GM06990 (cell line): ENCODE data around the gene SOX15.

Source experiments
- DNase-seq: peaks from one replicate; pipeline ENCODE4 v3.0.0-alpha.2; 2011; ENCODE audit not compliant: insufficient read length; ENCODE audit errors: extremely low read depth
- H3K27me3 ChIP-seq: replicated peaks from 2 replicates; pipeline ENCODE4 v1.6.0; 2011; ENCODE audit warnings: low read length; ENCODE audit not compliant: control insufficient read depth, insufficient read depth
- H3K36me3 ChIP-seq: 2 replicates; pipeline ENCODE4 v1.5.1; 2011; ENCODE audit warnings: low read length; ENCODE audit not compliant: control insufficient read depth, insufficient read depth
- H3K4me3 ChIP-seq: replicated peaks from 2 replicates; pipeline ENCODE4 v1.5.1; 2011; ENCODE audit warnings: low read depth, mild to moderate bottlenecking, control low read depth, low read length
- TF ChIP-seq, protein P1 (sequence below): IDR thresholded peaks from 2 replicates; pipeline ENCODE4 v1.5.1; 2011; ENCODE audit warnings: low read length, control low read depth, mild to moderate bottlenecking, inconsistent platforms; ENCODE audit not compliant: insufficient read depth, poor library complexity, severe bottlenecking

SOX15 gene

GRCh38 chr17:7549401-7550055 is 40.4 kb downstream of the SOX15 start:
- DNase-seq = no peak
- no peaks in the 10 kb centered on the region for H3K36me3 ChIP-seq
- no peaks in the 10 kb centered on the region for H3K27me3 ChIP-seq
- TF ChIP-seq, protein P1, sequence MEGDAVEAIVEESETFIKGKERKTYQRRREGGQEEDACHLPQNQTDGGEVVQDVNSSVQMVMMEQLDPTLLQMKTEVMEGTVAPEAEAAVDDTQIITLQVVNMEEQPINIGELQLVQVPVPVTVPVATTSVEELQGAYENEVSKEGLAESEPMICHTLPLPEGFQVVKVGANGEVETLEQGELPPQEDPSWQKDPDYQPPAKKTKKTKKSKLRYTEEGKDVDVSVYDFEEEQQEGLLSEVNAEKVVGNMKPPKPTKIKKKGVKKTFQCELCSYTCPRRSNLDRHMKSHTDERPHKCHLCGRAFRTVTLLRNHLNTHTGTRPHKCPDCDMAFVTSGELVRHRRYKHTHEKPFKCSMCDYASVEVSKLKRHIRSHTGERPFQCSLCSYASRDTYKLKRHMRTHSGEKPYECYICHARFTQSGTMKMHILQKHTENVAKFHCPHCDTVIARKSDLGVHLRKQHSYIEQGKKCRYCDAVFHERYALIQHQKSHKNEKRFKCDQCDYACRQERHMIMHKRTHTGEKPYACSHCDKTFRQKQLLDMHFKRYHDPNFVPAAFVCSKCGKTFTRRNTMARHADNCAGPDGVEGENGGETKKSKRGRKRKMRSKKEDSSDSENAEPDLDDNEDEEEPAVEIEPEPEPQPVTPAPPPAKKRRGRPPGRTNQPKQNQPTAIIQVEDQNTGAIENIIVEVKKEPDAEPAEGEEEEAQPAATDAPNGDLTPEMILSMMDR = no peak
- H3K4me3 ChIP-seq = peak overlapping the region; percentile 61

- peak within 1 kb of the TSS; percentile 61 for H3K4me3 ChIP-seq
Observed at GRCh38 chr17:7548585-7549400, 41.1 kb downstream of the SOX15 start, which contains the start of gene TNFSF12. Gene TNFSF12 (plus strand): TSS chr17:7549058. CDS start chr17:7549154, 96 bp downstream.

GRCh38 chr17:7544911-7545310 is 45.0 kb downstream of the SOX15 start:
- H3K36me3 ChIP-seq = no peaks in the 10 kb centered on the region
- H3K4me3 ChIP-seq = no peak overlapping the region
- TF ChIP-seq, protein P1 = no peak
- no peak for DNase-seq
- H3K27me3 ChIP-seq = no peaks in the 10 kb centered on the region

More at GRCh38 chr17:7548585-7549400, 41.1 kb downstream of the SOX15 start, which contains the start of gene TNFSF12:
- H3K27me3 ChIP-seq = no peaks in the 10 kb centered on the region
- peak; percentile 64 for DNase-seq
- TF ChIP-seq, protein P1 = no peak
- H3K36me3 ChIP-seq = no peaks in the 10 kb centered on the region

DNA sequence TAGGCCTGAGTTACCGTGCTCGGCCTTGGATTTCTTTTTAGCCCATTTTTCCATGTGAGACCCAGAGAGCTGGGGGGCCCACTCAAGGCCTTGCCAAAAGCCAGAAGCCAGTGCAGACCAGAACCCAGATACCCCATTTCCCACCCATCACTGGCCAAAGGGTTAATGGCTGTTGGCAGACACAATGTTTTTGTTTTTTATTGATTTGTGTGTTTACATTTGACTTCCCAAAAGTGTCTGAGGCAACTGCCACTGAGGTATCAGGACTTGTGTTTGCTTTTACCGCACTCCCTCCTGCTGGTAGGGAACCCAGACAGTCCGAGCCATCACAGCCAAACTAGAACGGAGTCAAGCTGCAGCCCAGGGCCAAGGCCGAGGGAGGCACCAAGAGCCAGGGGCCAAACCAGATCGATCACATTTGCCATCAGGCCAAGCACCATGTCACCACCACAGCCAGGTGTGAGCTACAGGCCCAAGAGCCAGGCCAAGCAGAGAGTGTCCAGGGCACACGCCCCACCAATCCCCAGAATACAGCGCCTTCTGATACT is 48.7 kb downstream of the SOX15 start:
- H3K36me3 ChIP-seq = no peaks in the 10 kb centered on the region
- H3K4me3 ChIP-seq = no peak overlapping the region
- TF ChIP-seq, protein P1 = no peak
- no peaks in the 10 kb centered on the region for H3K27me3 ChIP-seq
- DNase-seq = no peak

DNA sequence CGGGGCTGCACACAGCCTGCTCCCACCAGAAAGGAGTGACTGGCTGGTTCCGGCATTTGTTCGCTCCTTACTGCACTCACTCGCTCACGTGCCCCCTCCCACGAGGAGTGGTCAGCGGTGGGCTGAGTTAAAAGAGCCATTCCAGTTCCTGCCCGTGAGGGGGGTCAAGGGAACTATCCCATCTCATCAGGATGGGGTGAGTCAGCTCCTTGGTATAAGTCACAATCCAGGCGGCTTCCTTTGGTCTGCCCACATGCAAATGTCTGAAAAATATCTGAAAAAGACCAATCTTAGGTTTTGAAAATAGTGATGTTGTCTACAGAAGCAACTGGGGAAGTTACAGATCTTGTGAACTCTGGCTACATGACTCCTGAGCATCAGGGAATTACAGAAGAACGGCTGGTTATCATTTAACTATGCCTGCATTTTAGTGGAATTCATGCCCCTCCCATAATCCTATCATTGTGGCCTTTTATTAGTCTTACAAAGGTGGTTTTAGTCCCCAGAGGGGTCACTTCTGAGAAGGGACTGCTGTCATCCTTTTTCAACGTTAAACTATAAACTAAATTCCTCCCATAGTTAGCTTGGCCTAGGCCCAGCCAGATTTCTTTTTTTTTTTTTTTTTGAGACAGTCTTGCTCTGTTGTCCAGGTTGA is 50.9 kb downstream of the SOX15 start:
- no peak overlapping the region for H3K4me3 ChIP-seq
- H3K27me3 ChIP-seq = no peaks in the 10 kb centered on the region
- TF ChIP-seq, protein P1 = no peak
- DNase-seq = no peak
- H3K36me3 ChIP-seq = no peaks in the 10 kb centered on the region
